Measurements from ENCODE around the gene TMEM203. TPM values are rescaled to one million over a fixed set of nuclear protein-coding genes. Genes with fewer than 3 reads are reported as not detected.

TMEM203 gene
- total RNA-seq, 1 experiment from 2014 or later = 35.5 TPM

DNA sequence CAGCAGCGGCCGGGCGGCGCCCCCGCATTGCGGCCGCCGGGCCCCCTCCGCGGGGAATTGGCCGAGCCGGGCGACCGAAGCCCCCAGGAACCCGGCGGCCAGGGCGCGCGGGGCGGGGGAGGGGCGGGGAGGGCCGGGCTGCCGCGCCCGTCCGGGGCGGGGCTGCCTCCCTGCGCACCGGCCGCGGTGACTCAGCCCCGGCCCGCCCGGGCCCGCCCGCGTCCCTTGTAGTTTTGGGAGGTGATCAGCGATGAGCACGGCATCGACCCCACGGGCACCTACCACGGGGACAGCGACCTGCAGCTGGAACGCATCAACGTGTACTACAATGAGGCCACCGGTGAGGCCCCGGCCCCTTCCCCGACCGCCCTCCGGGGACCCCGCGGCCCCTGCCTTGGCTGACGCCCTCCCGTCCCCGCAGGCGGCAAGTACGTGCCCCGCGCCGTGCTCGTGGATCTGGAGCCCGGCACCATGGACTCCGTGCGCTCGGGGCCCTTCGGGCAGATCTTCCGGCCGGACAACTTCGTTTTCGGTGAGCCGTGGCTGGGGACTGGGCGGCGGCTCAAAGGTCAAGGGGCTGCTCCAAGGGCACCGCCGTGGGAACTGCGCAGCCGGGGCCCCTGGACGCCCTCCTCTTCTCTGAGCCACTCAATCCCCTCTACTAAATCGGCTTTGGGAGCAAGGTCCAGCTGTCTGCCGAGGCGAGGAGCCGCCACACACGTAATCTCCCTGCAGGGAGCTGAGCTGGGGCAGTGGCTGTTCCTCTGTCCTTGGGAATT is 36.2 kb upstream of the TMEM203 start:
- TF ChIP-seq, protein P1, sequence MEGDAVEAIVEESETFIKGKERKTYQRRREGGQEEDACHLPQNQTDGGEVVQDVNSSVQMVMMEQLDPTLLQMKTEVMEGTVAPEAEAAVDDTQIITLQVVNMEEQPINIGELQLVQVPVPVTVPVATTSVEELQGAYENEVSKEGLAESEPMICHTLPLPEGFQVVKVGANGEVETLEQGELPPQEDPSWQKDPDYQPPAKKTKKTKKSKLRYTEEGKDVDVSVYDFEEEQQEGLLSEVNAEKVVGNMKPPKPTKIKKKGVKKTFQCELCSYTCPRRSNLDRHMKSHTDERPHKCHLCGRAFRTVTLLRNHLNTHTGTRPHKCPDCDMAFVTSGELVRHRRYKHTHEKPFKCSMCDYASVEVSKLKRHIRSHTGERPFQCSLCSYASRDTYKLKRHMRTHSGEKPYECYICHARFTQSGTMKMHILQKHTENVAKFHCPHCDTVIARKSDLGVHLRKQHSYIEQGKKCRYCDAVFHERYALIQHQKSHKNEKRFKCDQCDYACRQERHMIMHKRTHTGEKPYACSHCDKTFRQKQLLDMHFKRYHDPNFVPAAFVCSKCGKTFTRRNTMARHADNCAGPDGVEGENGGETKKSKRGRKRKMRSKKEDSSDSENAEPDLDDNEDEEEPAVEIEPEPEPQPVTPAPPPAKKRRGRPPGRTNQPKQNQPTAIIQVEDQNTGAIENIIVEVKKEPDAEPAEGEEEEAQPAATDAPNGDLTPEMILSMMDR (conservative IDR thresholded peaks at IDR 0.05) = no peak
- no peak overlapping the region; the same call in 1 of the 2 replicates for H3K14ac ChIP-seq (ENCODE audit: insufficient read depth, low read length)
- H3K4me2 ChIP-seq (ENCODE audit: insufficient read depth, insufficient read length, low read length) = peak overlapping the region; percentile 46
- H3T11ph ChIP-seq (ENCODE audit: low read length) = no peak overlapping the region
- no peaks in the 10 kb centered on the region for H3K79me2 ChIP-seq (ENCODE audit: insufficient read depth, low read length)
- H3K9ac ChIP-seq (ENCODE audit: extremely low read depth, insufficient read length, low read length) = peak overlapping the region; percentile 53
- H4K20me1 ChIP-seq (ENCODE audit: control insufficient read depth, insufficient read depth, insufficient read length) = peaks cover 3% of the 10 kb centered on the region
- Mint-ChIP-seq H3K36me3 (ENCODE audit: insufficient read depth in 1 of 3, low read depth in 3 of 3) (peaks cover 19 to 26% (median 24%) of the 10 kb centered on the region in 3 experiments), H3K27me3 (ENCODE audit: low read depth) (peaks cover 11% of the 10 kb centered on the region), H3K4me1 (peaks cover 24 to 37% of the 10 kb centered on the region in 2 experiments), H3K4me3 (peak overlapping the region; percentile 85 to 86), H3K9me3 (no peaks in the 10 kb centered on the region; a peak in 2 of 5 replicates), H3K27ac (0 out of 7 replicates have a peak overlapping the region, but pooled peaks of 1 of the 3 experiments have one; percentile 39)
- H3K4me1 ChIP-seq (ENCODE audit: insufficient read depth, low read length) = peaks cover 3% of the 10 kb centered on the region; the same call in 1 of the 2 replicates
- no peak overlapping the region for H3K27ac ChIP-seq (ENCODE audit: insufficient read length, low read depth, low read length)
- no peak overlapping the region for H2BK120ac ChIP-seq (ENCODE audit: low read depth, low read length, poor library complexity, severe bottlenecking)
- H3K23ac ChIP-seq (ENCODE audit: insufficient read length, low read depth, low read length) = no peak overlapping the region
- no peak overlapping the region for H3K18ac ChIP-seq (ENCODE audit: insufficient read length, low read depth, low read length)
- H2BK5ac ChIP-seq (ENCODE audit: insufficient read length, low read length) = no peak overlapping the region
- H2BK20ac ChIP-seq (ENCODE audit: low read depth, low read length, poor library complexity, severe bottlenecking) = no peak overlapping the region
- no peak overlapping the region for H2BK15ac ChIP-seq (ENCODE audit: low read depth, low read length)
- H3K56ac ChIP-seq (ENCODE audit: insufficient read length, low read depth, low read length) = no peak overlapping the region
- H2AK5ac ChIP-seq (ENCODE audit: insufficient read length, low read length) = no peak overlapping the region
- H4K91ac ChIP-seq (ENCODE audit: insufficient read length, low read depth, low read length) = no peak overlapping the region
- no peak overlapping the region for H3K4ac ChIP-seq (ENCODE audit: low read depth, low read length)
- H3K27me3 ChIP-seq (ENCODE audit: insufficient read depth, low read length) = no peaks in the 10 kb centered on the region
- H3K9me3 ChIP-seq (ENCODE audit: control insufficient read depth, low read depth, low read length) = no peaks in the 10 kb centered on the region
- peaks cover 12% of the 10 kb centered on the region for H3K23me2 ChIP-seq (ENCODE audit: insufficient read length, low read depth, low read length, poor library complexity, severe bottlenecking)
- no peaks in the 10 kb centered on the region for H3K79me1 ChIP-seq (ENCODE audit: insufficient read depth, low read depth, low read length, poor library complexity, severe bottlenecking)
- WGBS (ENCODE audit: extremely low coverage, insufficient read length, low lambda C conversion rate) = no CpG with 5 or more reads among the region's 83 CpGs
- no peak overlapping the region for H4K5ac ChIP-seq (ENCODE audit: insufficient read length, low read depth, low read length)
- no peak overlapping the region for H4K8ac ChIP-seq (replicated peaks; ENCODE audit: insufficient read length, low read depth, low read length)
- H2BK12ac ChIP-seq (ENCODE audit: insufficient read length, low read depth, low read length) = no peak overlapping the region
- no peak for DNase-seq
- no peak overlapping the region for H2AFZ ChIP-seq (ENCODE audit: low read length)
